Colonic mucosa (tissue), 4 donors: Measurements from ENCODE around the gene STK40. TPM values are rescaled to one million over a fixed set of nuclear protein-coding genes. Genes with fewer than 3 reads are reported as not detected.

Experiments used
- DNase-seq: peaks from one replicate; pipeline ENCODE4 v3.0.0-alpha.2; 2020
- H3K27ac ChIP-seq: fragments of 200-600 bp; one replicate; pipeline ENCODE4 v1.8.0; 2021
- H3K27me3 ChIP-seq: fragments of 200-600 bp; one replicate; pipeline ENCODE4 v1.8.0; 2021
- H3K36me3 ChIP-seq: fragments of 200-600 bp; one replicate; pipeline ENCODE4 v1.8.0; 2021
- H3K4me1 ChIP-seq: fragments of 200-600 bp; one replicate; pipeline ENCODE4 v1.8.0; 2021; ENCODE audit warnings: mild to moderate bottlenecking
- H3K4me3 ChIP-seq: fragments of 200-600 bp; one replicate; pipeline ENCODE4 v1.8.0; 2021
- H3K9ac ChIP-seq, 2 donors: one replicate each; pipeline ENCODE4 v1.7.0; 2013; ENCODE audit warnings: control low read depth in 2 of 2, low read depth in 2 of 2, low read length in 2 of 2
- H3K9me3 ChIP-seq: fragments of 200-600 bp; one replicate; pipeline ENCODE4 v1.8.0; 2021
- CTCF ChIP-seq: fragments of 200-600 bp; IDR thresholded peaks from one replicate; pipeline ENCODE4 v1.8.0; 2022; ENCODE audit warnings: antibody characterized with exemption, mild to moderate bottlenecking
- intact Hi-C: fragments of 100-400 bp; cut with DNase I; formaldehyde crosslinking; loops from one replicate; pipeline ENCODE4 v1.14.1; 2022
- total RNA-seq, 2 donors: library from RNA; stranded (reverse); fragmentation: NEBNext Ultra II Directional in 1 of 2; extraction: Animal tissue kit (Norgen Biotek cat#: 25700) in 1 of 2; gene quantifications; one replicate each; pipeline ENCODE4 v1.2.1, GENCODE V29; 2021
- donor health status: healthy.
- donor health status: DM: no; HTN: no; CAD: no.
- donor health status: DM: no; HTN: no; CAD: no.

STK40 gene, protein sequence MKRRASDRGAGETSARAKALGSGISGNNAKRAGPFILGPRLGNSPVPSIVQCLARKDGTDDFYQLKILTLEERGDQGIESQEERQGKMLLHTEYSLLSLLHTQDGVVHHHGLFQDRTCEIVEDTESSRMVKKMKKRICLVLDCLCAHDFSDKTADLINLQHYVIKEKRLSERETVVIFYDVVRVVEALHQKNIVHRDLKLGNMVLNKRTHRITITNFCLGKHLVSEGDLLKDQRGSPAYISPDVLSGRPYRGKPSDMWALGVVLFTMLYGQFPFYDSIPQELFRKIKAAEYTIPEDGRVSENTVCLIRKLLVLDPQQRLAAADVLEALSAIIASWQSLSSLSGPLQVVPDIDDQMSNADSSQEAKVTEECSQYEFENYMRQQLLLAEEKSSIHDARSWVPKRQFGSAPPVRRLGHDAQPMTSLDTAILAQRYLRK
- 10 to 100 TPM; 56.6 to 69.7 TPM for total RNA-seq

DNA sequence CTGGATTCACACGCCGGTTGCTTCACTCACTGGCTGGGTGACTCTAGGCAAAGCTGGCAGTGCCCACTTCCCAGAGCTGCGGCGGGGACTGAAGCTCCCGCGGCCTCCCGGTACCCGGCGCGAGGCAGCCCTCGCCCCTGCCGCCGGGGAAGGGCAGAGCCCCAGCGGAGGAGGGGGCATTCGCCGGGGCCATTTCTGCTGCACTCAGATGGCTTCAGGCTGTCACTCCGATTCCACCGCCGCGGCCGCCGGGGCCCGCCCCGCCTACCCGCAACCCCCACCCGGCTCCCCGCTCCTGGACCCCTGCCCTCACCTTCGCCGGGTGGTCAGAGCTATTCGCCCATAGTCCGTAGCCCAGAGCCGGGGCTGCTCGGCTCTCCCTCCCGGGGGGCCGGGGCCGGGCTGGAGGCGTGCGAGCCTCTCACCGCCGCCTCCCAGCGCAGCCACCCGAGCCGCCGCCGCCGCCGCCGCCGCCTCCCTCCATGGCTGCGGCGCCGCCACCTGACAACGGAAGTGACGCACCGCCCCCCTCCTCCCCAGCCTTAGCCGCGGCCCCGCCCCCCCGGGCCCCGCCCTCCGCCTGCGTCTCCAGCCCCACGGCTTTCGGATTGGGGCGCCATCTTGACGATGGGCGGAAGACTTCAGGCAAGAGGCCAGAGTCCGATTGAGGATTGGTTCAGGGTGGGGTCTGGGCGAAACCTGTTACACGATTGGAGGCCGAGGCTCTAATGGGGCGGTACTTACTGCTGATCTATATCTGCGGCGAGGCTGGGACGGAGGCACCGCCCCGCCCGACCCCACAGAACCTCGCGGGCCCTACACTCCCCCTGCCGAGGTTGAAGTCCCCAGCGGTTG lies at the start of gene STK40:
Gene STK40, minus strand, starts transcription at position 515 of the 855 bp plus-strand sequence. CDS start 24,592 bp downstream, outside the sequence.
- Histone ChIP-seq H3K9me3 (no peaks in the 10 kb centered on the region), H3K27ac (peak within 1 kb of the TSS; percentile 97), H3K4me1 (peaks cover 4% of the 10 kb centered on the region), H3K4me3 (peak within 1 kb of the TSS; percentile 96), H3K36me3 (no peaks in the 10 kb centered on the region), H3K27me3 (no peaks in the 10 kb centered on the region), H3K9ac (peak within 1 kb of the TSS; percentile 86 to 95)
- DNase-seq = peak; percentile 99
- intact Hi-C loops = no loop called here
- no peak for TF ChIP-seq CTCF

DNA sequence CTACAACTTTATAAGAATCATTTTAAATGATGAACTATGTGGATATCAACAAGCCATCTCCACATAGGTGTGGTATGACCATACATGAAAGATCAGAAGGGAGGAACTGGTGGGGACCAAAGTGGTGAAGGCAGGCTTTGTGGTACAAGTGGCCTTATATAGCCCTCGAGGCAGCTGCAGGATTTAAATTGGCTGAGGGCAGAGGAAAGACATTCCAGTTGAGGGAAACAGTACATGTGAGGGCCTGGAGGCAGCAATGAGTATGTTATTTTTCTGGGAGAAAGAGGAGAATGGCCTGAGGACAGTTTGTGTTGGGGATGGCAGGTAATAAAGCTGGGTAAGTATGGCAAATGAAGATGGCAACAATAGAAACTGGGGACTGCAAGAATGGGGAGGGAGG lies 47.4 kb upstream of the STK40 start:
- DNase-seq = no peak
- no peak for TF ChIP-seq CTCF
- intact Hi-C loops = no loop called here
- Histone ChIP-seq H3K27me3 (no peaks in the 10 kb centered on the region), H3K4me3 (no peak overlapping the region), H3K27ac (no peak overlapping the region), H3K4me1 (no peaks in the 10 kb centered on the region), H3K36me3 (no peaks in the 10 kb centered on the region), H3K9ac (no peak overlapping the region), H3K9me3 (no peaks in the 10 kb centered on the region)

- Histone ChIP-seq H3K27ac (no peak overlapping the region), H3K4me3 (no peak overlapping the region), H3K9me3 (no peaks in the 10 kb centered on the region), H3K9ac (no peak overlapping the region), H3K27me3 (no peaks in the 10 kb centered on the region), H3K4me1 (no peaks in the 10 kb centered on the region), H3K36me3 (no peaks in the 10 kb centered on the region)
- no peak for DNase-seq
- no peak for TF ChIP-seq CTCF
- intact Hi-C loops = no loop called here
Measured at GRCh38 chr1:36432616-36433015, 46.9 kb upstream of the STK40 start.

- H3K9ac ChIP-seq = no peak overlapping the region
- H3K27ac ChIP-seq = no peak overlapping the region
- H3K4me1 ChIP-seq = no peaks in the 10 kb centered on the region
- intact Hi-C loops = loop anchor here (10.0 kb wide), 1 partner anchor 331 kb away; no protein-coding TSS in a partner anchor
- no peaks in the 10 kb centered on the region for H3K9me3 ChIP-seq
- TF ChIP-seq CTCF = no peak
- H3K27me3 ChIP-seq = no peaks in the 10 kb centered on the region
- no peaks in the 10 kb centered on the region for H3K36me3 ChIP-seq
- DNase-seq = no peak
- H3K4me3 ChIP-seq = no peak overlapping the region
Measured at GRCh38 chr1:36425791-36426190, 40.1 kb upstream of the STK40 start.

- intact Hi-C loops = loop anchor here (2.0 to 10.0 kb wide), 3 partner anchors 51 to 327 kb away; no protein-coding TSS in a partner anchor
- no peaks in the 10 kb centered on the region for H3K36me3 ChIP-seq
- TF ChIP-seq CTCF = no peak
Measured at GRCh38 chr1:36421649-36422048, 35.9 kb upstream of the STK40 start.

More at GRCh38 chr1:36421649-36422048, 35.9 kb upstream of the STK40 start:
- Histone ChIP-seq H3K4me1 (no peaks in the 10 kb centered on the region), H3K9ac (no peak overlapping the region), H3K27me3 (no peaks in the 10 kb centered on the region), H3K4me3 (no peak overlapping the region), H3K9me3 (no peaks in the 10 kb centered on the region), H3K27ac (no peak overlapping the region)
- no peak for DNase-seq
